NK-92 (cell line): ENCODE results near the gene ADTRP.

Source experiments
- DNase-seq: peaks from one replicate; lab custom pipeline; 2025; ENCODE audit not compliant: unreplicated experiment; lab: John Stamatoyannopoulos, UW

Gene ADTRP

GRCh38 chr6:11727998-11728961 is 50.3 kb downstream of the ADTRP start:
- DNase-seq = no peak

DNA sequence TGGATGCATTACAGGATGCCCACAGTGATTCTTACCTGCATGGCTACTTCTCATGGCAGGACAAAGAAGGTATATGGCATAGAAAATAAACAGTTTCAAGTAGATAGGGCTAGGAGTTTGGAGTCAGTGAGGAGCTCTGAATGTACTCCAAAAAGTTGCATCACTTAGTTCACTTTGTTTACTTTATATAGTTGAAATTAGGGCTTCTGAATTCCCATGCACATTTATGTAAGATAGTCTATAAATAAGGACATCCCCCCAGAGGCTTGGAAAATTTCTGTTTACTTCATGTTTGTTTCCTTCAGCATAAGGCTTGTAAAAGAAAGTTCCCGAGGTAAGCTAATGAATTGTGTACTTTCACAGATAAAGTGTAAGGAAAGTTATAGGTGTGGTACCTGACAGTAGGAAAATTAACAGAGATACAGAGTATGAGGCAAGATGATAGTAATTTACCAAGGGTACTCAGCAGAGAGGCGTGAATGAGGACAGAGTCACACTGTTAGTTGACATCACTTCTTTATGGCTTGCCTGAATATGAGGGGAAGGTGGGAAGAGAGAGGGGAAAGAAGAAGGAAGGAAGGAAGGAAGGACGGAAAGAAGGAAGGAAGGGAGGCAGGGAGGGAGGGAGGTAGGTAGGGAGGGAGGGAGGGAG is 51.1 kb downstream of the ADTRP start:
- no peak for DNase-seq

- no peak for DNase-seq
Observed at GRCh38 chr6:11724286-11724685, 54.3 kb downstream of the ADTRP start.

DNA sequence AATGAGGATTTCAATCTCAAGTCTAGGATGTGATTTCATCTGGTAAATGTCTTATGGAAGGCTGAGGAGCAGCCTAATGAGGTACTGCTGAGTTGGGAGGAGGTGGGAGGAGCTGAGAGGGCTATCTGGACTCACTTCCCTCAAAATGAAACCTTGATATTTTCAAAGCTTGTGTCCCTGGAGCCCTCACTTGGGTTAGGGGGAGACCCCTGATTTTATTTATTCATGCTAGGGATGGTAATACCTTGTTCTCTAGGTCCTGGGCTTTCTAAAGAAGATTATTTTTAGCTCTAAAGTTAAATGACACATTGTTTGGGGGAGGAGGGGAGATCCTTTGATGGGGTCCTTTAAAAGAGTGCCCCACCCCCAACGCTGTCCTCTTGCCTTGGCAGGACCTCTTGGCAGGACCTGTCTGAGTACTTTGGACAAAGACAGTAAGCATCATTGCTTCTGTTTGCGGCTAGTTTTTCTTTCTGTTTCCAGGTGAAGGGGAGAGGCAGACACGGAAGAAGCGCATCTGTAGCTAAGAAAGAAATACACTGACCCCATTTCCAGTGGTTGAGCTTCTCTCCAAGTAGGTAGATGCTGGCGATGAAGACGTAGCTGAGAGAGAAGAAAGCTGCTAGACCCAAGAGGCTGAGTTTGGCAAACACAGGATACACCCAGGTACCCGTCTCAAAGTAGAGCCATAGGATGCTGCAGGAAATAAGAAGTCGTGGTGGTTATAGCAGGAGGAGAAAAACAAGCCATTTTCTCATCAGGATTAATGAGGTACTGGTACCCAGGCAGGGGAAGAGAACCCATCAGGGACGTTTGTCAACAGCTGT is 55.6 kb downstream of the ADTRP start:
- no peak for DNase-seq

GRCh38 chr6:11722220-11722619 is 56.4 kb downstream of the ADTRP start:
- no peak for DNase-seq

DNA sequence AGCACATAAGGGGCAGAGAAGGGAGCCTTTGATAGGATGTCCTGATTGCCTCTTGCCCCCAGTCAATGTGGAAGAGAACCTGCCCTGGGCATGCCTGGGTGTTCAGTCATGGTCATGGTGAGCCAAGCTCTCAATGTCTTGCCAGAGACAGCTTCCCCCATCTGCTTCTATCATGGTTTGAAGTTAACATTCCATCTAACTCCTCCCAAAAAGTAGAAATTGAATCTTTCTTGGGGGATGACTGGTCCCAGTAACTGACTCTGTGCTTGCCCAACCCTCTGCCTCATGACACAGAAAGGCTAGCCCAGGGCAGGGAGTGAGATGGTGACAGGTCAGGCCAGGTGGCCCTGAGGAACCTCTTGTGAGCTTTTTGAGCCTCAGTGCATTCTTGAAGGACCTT is 60.1 kb downstream of the ADTRP start:
- no peak for DNase-seq

- no peak for DNase-seq
Observed at GRCh38 chr6:11718031-11718430, 60.6 kb downstream of the ADTRP start.

DNA sequence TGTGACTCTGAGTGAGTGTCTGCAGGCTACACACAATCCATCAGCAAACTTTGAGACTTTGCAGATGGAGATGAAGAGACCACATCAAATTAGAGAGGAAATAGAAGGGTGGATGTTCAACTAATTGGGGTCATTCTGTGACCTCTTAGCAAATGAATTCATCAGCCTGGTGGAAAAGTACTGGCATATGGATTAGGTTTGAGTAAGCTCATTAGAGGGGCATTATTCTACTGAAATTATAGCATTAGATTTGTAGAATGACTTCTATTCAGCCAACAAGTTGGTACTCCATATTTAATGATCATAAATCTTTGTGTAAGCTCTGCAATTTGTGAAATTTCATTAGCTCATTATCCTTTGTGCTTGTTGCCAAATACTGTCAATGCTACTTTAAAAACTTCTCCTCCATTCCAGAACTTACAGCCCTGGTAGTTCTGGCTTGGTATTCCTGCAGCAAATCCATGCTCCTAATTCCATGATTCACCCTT is 63.8 kb downstream of the ADTRP start:
- no peak for DNase-seq

- no peak for DNase-seq
Observed at GRCh38 chr6:11714116-11714797, 64.3 kb downstream of the ADTRP start.

GRCh38 chr6:11712760-11713159 is 65.8 kb downstream of the ADTRP start:
- DNase-seq = no peak

DNA sequence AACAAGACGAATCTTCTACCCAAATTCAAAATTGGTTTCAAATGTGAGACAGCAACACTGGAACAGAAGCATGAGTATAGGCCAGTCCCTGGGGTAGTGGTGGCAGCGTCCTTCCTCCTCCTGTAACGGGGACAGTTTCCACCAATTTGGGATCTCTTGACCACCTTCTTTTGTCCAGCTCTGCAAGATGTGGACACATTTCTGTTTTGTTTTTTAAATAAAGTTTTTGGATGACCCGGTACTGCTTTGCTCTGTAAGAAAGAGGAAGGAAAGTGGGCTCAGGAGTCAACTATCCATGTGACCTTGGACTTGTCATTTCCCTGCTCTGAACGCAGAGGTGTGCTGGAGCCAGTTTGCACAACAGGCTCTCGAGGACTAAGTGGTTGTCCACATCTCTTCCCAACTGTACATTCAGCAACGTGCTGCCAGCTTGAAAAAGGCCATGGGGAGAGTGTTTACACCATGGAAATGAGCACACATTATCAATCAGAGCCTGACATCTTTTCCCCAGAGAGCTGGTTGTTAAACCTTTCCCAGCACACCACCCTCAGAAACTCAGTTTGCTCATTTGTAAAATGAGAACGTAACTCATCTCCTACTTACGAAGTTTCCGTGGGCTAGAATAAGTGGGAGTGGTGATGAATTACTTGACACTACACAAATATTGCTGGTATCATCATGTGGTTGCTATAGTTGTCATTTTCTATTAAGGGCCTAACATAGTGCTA is 66.5 kb downstream of the ADTRP start:
- no peak for DNase-seq

DNA sequence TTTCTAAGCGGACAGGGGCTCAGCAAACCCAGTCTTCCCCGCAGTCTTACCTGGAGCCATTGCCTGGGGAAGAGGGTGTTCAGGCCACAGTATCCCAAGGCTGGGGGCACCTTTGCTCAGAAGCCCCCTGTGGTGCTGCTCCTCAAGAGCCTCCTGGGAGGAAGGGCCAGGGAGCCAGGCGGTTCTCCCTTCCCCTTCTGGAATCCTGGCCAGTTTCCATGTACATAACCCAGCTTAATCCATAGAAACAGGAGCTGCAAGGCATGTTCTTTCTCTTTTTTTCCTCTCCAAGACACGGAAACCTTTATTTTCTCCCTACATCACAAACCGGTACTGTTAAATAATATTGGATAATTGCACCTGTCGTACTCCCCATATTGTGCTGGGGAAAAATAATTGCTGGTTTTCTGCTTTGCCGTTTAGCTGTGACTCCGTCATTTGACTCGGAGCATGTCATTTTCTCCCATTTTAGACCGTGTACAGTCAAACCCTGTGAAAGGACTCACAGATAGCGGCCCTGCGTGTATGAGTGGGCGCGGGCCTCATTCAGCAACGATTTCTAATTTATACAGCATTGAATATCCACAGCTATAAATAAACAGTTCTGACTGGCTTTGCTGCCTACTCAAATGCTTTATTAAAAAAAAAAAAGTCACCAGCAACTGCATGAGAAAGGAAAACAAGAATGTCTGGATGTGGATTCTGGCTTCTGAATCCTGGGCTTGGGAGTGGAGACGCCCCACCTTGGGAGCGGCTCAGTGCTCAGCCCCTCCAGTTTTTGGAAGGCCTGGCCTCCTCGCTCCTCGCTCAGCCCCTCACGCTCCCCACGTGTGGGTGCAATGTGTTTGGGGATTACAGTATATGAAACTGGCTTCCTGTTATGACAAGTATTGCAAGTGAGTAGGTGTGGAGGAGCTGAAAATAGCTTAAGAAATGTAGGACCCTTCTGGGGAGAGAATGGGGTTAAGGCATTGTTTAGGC is 67.3 kb downstream of the ADTRP start:
- no peak for DNase-seq

GRCh38 chr6:11710311-11710761 is 68.3 kb downstream of the ADTRP start:
- DNase-seq = no peak

DNA sequence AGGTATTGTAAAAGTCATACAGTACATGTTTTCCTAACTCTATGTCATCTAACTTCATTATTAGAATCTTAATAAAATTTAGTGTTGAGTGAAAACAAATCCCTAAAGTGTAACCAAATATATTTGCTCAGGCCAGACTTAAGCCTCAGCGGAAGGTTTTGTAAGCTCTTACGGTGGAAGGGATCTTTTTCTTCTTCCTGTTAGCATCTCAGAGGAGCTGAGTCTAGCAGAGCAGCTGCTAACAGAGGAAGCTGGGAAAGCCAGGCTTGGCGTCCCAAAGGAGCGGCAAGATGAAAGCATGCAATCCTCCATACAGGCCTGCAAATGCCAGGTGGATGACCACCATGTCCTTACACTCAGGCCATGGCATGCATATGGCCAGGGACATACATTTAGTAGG is 72.4 kb downstream of the ADTRP start:
- DNase-seq = no peak

DNA sequence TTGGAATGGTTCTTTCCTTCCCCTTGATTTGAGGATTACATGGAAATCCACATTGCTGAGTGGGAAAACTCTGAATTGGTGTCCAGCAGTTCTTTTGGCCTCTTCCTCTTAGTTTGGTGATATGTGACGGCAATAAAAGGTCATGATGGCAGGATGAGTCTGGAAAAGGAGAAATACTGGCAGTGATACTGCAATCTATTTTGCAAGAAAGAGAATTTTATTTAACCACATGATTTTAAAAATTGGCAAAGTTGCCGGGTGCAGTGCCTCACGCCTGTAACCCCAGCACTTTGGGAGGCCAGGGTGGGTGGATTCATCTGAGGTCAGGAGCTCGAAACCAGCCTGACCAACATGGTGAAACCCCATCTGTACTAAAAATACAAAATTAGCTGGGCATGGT is 73.1 kb downstream of the ADTRP start:
- DNase-seq = no peak

DNA sequence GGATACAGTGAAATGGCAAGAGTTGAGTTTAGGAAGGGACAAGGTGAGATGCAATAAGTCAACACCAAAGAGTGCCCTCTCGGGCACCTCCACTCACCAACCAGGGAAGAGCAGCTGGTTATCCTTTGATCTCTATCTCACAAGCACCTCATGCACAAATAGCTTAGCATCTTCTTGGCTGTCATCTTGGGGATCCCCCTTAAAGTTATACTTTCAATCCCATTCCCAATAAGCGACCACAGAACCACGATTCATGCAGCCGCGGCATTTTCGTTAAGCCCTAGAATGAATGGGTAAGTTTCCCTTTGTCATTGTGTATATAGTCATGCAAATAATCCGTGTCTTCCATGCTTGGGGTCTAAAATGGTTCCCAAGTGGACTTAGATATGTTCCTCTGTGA is 73.5 kb downstream of the ADTRP start:
- DNase-seq = no peak

- DNase-seq = no peak
Observed at GRCh38 chr6:11703725-11704124, 74.9 kb downstream of the ADTRP start.

GRCh38 chr6:11702500-11703130 is 76.0 kb downstream of the ADTRP start:
- DNase-seq = no peak
